WERI-Rb-1 (cell line): Measurements from ENCODE around the gene PCYT2.

Experiments used
- DNase-seq: peaks from one replicate; pipeline ENCODE4 v3.0.0-alpha.2; 2020
- H3K27ac ChIP-seq: fragments of 250-450 bp; sonication (Bioruptor Pico); 2 replicates; pipeline ENCODE4 v1.5.1; 2020; ENCODE audit warnings: mild to moderate bottlenecking, moderate library complexity
- H3K27me3 ChIP-seq: fragments of 250-450 bp; sonication (Bioruptor Pico); 2 replicates; pipeline ENCODE4 v1.5.1; 2021; ENCODE audit warnings: mild to moderate bottlenecking, low read depth, moderate library complexity; ENCODE audit not compliant: insufficient read depth, severe bottlenecking
- H3K36me3 ChIP-seq: fragments of 250-450 bp; sonication (Bioruptor Pico); 2 replicates; pipeline ENCODE4 v1.5.1; 2020; ENCODE audit warnings: mild to moderate bottlenecking, moderate library complexity
- H3K4me3 ChIP-seq: 2 replicates; pipeline ENCODE4 v1.5.1; 2011; ENCODE audit warnings: low read depth, mild to moderate bottlenecking, control low read depth, low read length
- H3K9me3 ChIP-seq: fragments of 250-450 bp; sonication (Bioruptor Pico); 2 replicates; pipeline ENCODE4 v1.5.1; 2021; ENCODE audit warnings: mild to moderate bottlenecking, moderate library complexity; ENCODE audit not compliant: severe bottlenecking
- TF ChIP-seq, protein P1 (sequence below): IDR thresholded peaks from 2 replicates; pipeline ENCODE4 v1.5.1; 2011; ENCODE audit warnings: low read depth, mild to moderate bottlenecking, control low read depth, inconsistent platforms, low read length

Gene PCYT2

GRCh38 chr17:81903415-81903831, 7.8 kb downstream of the PCYT2 start:
- no peak overlapping the region for H3K27ac ChIP-seq
- TF ChIP-seq, protein P1, sequence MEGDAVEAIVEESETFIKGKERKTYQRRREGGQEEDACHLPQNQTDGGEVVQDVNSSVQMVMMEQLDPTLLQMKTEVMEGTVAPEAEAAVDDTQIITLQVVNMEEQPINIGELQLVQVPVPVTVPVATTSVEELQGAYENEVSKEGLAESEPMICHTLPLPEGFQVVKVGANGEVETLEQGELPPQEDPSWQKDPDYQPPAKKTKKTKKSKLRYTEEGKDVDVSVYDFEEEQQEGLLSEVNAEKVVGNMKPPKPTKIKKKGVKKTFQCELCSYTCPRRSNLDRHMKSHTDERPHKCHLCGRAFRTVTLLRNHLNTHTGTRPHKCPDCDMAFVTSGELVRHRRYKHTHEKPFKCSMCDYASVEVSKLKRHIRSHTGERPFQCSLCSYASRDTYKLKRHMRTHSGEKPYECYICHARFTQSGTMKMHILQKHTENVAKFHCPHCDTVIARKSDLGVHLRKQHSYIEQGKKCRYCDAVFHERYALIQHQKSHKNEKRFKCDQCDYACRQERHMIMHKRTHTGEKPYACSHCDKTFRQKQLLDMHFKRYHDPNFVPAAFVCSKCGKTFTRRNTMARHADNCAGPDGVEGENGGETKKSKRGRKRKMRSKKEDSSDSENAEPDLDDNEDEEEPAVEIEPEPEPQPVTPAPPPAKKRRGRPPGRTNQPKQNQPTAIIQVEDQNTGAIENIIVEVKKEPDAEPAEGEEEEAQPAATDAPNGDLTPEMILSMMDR = no peak
- no peak for DNase-seq
- no peaks in the 10 kb centered on the region for H3K9me3 ChIP-seq
- no peaks in the 10 kb centered on the region for H3K27me3 ChIP-seq
- peaks cover 66% of the 10 kb centered on the region for H3K36me3 ChIP-seq
- H3K4me3 ChIP-seq = no peak overlapping the region

GRCh38 chr17:81902653-81903414, 8.4 kb downstream of the PCYT2 start:
- Histone ChIP-seq H3K4me3 (no peak overlapping the region), H3K36me3 (peaks cover 66% of the 10 kb centered on the region)
- no peak for DNase-seq

DNA sequence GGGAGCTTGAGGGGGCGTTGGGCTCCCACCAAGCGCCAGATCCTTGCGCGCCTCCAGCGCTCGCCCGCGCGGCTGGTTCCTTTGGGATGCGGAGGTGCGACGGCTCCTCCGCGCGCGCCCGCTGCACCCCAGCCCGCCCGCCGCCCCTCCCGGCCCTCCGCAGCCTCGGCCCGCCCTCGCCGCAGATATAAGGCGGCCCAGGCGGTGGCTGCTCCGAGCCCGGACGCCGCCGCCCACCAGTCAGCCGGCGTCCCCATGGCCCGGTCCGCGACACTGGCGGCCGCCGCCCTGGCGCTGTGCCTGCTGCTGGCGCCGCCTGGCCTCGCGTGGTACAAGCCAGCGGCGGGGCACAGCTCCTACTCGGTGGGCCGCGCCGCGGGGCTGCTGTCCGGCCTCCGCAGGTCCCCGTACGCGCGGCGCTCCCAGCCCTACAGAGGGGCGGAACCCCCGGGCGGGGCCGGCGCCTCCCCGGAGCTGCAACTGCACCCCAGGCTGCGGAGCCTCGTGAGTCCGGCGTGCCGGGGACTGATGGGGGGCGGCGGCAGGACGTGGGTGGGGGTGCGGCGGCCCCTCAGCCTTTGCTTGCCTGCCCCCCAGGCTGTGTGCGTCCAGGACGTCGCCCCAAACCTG, 9.1 kb downstream of the PCYT2 start, which contains the start of gene NPB:
NPB (plus strand) TSS at position 216 of the 630 bp plus-strand sequence; CDS start at position 256, 40 bp downstream.
- DNase-seq = no peak
- Histone ChIP-seq H3K9me3 (no peaks in the 10 kb centered on the region), H3K36me3 (peaks cover 71% of the 10 kb centered on the region), H3K4me3 (no peak within 1 kb of the TSS), H3K27me3 (no peaks in the 10 kb centered on the region), H3K27ac (no peak within 1 kb of the TSS)
- TF ChIP-seq, protein P1 = no peak

More at GRCh38 chr17:81902653-81903414, 8.4 kb downstream of the PCYT2 start:
- no peaks in the 10 kb centered on the region for H3K9me3 ChIP-seq
- no peak overlapping the region for H3K27ac ChIP-seq
- TF ChIP-seq, protein P1 = no peak
- H3K27me3 ChIP-seq = no peaks in the 10 kb centered on the region

DNA sequence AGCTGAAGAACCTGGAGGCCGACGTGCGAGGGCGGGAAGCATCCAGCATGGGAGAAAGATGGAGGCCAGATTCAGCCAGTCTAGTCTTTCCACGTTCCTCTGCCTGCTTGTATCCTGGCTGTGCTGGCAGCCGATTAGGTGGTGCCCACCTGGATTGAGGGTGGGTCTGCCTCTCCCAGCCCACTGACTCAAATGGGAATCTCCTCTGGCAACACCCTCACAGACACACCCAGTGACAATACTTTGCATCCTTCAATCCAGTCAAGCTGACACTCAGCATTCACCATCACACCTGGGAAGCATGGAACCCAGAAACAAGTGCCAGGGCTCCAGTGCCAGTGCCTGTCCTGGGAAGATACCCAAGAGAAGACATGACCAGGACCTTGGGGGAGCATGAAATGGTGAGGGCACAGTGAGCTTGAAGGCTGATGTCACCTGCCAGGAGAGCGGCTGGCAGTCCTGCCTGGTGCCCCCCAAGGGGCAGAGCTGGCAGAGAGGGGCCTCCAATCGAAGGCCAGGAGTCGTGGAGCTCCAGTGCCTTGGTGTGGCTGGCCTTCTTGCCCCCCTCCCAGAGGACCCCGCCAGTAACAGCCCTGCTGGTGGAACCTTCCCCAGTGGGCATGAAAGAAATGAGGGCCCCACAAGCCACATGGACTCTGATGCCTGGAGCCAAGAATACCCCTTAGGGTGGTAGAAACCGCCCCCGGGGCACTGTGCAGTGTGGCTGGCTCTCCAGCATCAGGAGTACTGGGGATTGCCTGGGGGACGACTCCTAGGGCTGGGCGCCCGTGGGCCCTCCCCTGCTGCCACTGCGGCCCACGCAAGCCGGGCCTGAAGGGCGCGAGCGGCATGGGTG, 9.8 kb downstream of the PCYT2 start:
- no peaks in the 10 kb centered on the region for H3K9me3 ChIP-seq
- TF ChIP-seq, protein P1 = no peak
- no peak for DNase-seq
- H3K27me3 ChIP-seq = no peaks in the 10 kb centered on the region
- H3K4me3 ChIP-seq = no peak overlapping the region
- H3K27ac ChIP-seq = no peak overlapping the region
- peaks cover 71% of the 10 kb centered on the region for H3K36me3 ChIP-seq

DNA sequence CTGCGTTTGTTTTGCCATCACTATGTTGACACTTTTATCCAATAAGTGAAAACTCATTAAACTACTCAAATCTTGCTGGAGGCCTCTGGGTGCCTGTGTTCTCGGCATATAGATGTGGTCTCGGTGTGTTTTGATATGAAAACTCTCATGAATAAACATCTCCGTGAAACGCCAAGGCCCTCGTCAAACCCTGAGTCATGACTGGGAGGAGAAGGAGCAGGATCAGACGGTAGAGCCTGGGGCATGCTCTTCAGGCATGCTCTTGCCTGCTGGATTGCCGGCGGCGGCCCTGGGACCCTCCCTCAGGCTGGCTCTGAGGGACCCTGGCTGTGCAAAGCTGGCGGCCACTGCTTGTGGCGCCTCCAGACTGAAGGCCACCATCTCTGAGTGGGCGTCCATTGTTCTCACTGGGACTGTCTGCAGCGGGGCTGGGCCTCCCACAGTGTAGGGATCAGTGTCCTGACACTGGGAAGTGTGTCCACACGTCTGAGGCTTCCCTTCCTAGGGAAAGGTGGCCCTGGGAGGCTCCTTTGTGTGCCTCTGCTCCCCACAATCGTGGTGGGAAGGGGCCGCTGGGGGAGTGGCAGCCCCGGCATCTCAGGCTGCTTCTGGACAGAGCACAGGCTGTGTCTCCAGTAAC, 10.9 kb downstream of the PCYT2 start:
- Histone ChIP-seq H3K27me3 (no peaks in the 10 kb centered on the region), H3K9me3 (no peaks in the 10 kb centered on the region), H3K4me3 (no peak overlapping the region), H3K27ac (no peak overlapping the region), H3K36me3 (peaks cover 73% of the 10 kb centered on the region)
- DNase-seq = no peak
- TF ChIP-seq, protein P1 = no peak
